Bronchus fibroblast of lung (primary cell): ENCODE results near the gene KCNMB4. TPM values are rescaled to one million over a fixed set of nuclear protein-coding genes. Genes with fewer than 3 reads are reported as not detected.

Experiments used
- total RNA-seq: library from RNA; depleted of rRNA; stranded (reverse); fragments of >200 nt; gene quantifications from 2 replicates; pipeline ENCODE4 v1.2.3, GENCODE V29; 2015

KCNMB4 gene, protein sequence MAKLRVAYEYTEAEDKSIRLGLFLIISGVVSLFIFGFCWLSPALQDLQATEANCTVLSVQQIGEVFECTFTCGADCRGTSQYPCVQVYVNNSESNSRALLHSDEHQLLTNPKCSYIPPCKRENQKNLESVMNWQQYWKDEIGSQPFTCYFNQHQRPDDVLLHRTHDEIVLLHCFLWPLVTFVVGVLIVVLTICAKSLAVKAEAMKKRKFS
- total RNA-seq = 0.45 and 0.50 TPM in 2 replicates

DNA sequence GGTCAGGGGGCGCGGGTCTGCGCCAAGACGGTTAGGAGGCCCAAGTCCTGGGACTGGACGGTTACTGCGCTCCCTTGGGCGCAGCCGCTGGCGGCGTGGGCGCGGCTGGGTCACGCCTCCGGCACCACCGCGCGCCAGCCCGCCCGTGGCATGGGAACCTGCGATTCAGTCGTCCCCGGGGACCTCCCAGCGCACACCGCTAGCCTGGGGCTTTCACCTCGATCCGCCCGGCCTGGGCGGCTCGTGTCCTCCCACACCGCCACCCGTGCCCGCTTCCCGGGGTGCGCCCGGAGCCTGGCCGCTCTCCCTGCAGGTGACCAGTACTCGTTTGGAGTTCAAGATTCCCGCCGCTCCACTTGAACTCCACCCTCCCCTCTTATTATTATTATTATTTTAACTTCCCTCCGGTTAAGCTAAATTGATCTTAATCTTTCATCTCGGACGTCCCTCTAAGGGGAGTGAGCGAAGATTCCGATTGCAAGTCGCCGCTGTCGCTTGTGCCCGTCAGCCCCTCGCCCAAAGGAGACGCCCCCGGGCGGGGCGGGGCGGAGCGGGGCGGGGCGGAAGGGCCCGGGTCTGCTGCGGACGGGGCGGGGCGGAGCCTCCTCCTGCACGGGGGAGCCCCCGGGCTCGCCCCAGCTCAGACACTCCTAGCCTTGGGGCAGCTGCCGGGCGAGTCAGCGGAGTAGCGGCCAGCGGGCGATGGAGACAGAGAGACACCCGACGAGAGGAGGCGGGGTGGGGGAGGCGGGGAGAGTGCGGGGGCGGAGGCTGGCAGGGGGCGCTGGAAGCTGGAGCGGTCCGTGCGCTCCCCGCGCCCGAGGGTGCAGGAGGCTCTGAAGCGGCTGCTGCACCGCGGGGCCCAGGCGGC is at the start of gene KCNMB4:
Gene KCNMB4, plus strand, starts transcription at position 643 of the 871 bp plus-strand sequence. CDS start 445 bp downstream, outside the sequence.

Other genes with a start within 250 kb of the KCNMB4 start
- gene CNOT2, start 122.9 kb upstream of the KCNMB4 start, total RNA-seq = 52.2 and 56.3 TPM in 2 replicates